Measurements from ENCODE around the gene GIPC3.

GIPC3 gene

DNA sequence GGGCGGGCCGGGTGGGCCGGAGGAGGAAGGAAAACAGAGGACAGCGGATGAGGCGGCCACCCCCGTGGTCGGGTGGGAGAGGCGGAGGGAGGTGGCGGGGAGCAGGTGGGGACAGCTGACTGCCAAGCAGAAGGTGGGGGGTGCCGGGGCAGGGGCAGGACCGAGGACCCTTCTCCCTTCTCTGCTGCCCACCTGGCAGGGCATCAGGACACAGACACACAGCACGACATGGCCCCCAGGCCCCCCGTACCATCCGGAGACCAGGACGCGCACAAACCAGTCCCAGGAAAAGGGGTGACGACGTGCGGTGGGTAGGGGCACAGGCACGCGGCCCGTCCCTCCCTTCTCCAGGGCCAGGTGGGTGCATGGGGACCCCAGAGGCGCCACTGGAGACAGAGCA is 52.3 kb downstream of the GIPC3 start:
- no peak for DNase-seq (ENCODE audit: low read depth, low spot score)

GRCh38 chr19:3638208-3639193 is 53.2 kb downstream of the GIPC3 start:
- no peak for DNase-seq (ENCODE audit: low read depth, low spot score)

DNA sequence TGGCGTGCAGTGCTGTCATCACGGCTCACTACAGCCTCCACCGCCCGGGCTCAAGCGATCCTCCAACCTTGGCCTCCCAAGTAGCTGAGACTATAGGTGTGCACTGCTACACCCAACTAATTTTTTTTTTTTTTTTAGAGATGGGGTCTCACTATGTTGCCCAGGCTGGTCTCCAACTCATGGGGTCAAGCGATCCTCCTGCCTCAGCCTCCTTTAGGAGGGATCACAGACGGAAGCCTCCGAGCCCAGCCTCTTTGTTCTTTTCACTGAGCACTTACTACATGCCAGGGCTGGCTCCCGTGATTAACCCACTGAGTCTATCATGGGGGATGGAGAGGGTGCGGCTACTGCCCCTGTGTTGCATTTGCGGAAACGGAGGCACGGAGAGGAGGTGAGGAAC is 54.2 kb downstream of the GIPC3 start:
- DNase-seq (ENCODE audit: low read depth, low spot score) = no peak

GRCh38 chr19:3641515-3642269 is 56.4 kb downstream of the GIPC3 start:
- no peak for DNase-seq (ENCODE audit: low read depth, low spot score)

- no peak for DNase-seq (ENCODE audit: low read depth, low spot score)
Measured at GRCh38 chr19:3642296-3642695, 57.0 kb downstream of the GIPC3 start.

All from activated CD4-positive, CD25-positive, alpha-beta regulatory T cell treated with anti-CD3 and anti-CD28 coated beads, Interleukin-2, amount 50 U/mL, for 16 hours (primary cell).